Mesothelial cell of epicardium (in vitro differentiated cells): ENCODE measurements around the gene PIWIL4. TPM values are rescaled to one million over a fixed set of nuclear protein-coding genes. Genes with fewer than 3 reads are reported as not detected.

Experiments used
- DNase-seq, 2 experiments: peaks; one replicate each; pipeline ENCODE4 v3.0.0; 2021; ENCODE audit warnings: low spot score in 2 of 2; ENCODE audit not compliant: unreplicated experiment in 2 of 2
- H3K27ac Mint-ChIP-seq: 2 replicates; pipeline ENCODE4 v1.8.0; 2021; ENCODE audit warnings: mixed read lengths
- H3K27me3 Mint-ChIP-seq: 2 replicates; pipeline ENCODE4 v1.8.0; 2021; ENCODE audit warnings: low read depth, mixed read lengths
- H3K36me3 Mint-ChIP-seq: 2 replicates; pipeline ENCODE4 v1.8.0; 2021; ENCODE audit warnings: mixed read lengths
- H3K4me1 Mint-ChIP-seq: 2 replicates; pipeline ENCODE4 v1.8.0; 2021; ENCODE audit warnings: mixed read lengths
- H3K4me3 Mint-ChIP-seq: 2 replicates; pipeline ENCODE4 v1.8.0; 2021; ENCODE audit warnings: mild to moderate bottlenecking, moderate library complexity, mixed read lengths
- H3K9me3 Mint-ChIP-seq: 2 replicates; pipeline ENCODE4 v1.8.0; 2021; ENCODE audit warnings: mixed read lengths
- total RNA-seq: library from RNA; stranded (reverse); gene quantifications from 3 replicates; pipeline ENCODE4 v1.2.1, GENCODE V29; 2021
- TF ChIP-seq, protein P1 (sequence below): fragments of 200-600 bp; sonication (generic); IDR thresholded peaks from one replicate; pipeline ENCODE4 v1.5.0; 2021; ENCODE audit warnings: antibody characterized with exemption; ENCODE audit not compliant: unreplicated experiment

PIWIL4 gene
- total RNA-seq, 1 donor from 2014 or later, result 4.9 TPM

DNA sequence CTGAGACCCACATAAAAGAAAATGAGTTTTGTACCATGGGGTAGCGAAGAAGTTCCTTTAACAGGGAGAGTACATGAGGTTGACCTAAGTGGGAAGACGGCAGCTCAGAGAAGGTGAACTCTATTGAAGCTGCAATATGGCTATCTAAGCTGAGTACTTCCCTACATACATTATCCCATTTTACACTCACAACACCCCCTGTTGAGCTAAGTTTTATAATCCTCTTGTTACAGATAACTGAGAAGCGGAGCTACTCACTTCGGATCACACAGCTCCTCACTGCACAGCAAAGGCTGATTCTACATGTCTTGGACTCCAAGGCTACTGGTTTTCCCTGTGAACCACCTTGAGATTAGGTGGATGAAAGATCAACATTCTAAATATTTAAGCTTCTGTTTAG, 8.2 kb upstream of the PIWIL4 start:
- TF ChIP-seq, protein P1, sequence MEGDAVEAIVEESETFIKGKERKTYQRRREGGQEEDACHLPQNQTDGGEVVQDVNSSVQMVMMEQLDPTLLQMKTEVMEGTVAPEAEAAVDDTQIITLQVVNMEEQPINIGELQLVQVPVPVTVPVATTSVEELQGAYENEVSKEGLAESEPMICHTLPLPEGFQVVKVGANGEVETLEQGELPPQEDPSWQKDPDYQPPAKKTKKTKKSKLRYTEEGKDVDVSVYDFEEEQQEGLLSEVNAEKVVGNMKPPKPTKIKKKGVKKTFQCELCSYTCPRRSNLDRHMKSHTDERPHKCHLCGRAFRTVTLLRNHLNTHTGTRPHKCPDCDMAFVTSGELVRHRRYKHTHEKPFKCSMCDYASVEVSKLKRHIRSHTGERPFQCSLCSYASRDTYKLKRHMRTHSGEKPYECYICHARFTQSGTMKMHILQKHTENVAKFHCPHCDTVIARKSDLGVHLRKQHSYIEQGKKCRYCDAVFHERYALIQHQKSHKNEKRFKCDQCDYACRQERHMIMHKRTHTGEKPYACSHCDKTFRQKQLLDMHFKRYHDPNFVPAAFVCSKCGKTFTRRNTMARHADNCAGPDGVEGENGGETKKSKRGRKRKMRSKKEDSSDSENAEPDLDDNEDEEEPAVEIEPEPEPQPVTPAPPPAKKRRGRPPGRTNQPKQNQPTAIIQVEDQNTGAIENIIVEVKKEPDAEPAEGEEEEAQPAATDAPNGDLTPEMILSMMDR, result no peak
- peaks cover 26% of the 10 kb centered on the region for H3K4me1 Mint-ChIP-seq
- no peak overlapping the region for H3K27ac Mint-ChIP-seq
- no peak for DNase-seq
- no peaks in the 10 kb centered on the region for H3K27me3 Mint-ChIP-seq
- H3K9me3 Mint-ChIP-seq, result no peaks in the 10 kb centered on the region
- no peaks in the 10 kb centered on the region for H3K36me3 Mint-ChIP-seq
- no peak overlapping the region for H3K4me3 Mint-ChIP-seq

DNA sequence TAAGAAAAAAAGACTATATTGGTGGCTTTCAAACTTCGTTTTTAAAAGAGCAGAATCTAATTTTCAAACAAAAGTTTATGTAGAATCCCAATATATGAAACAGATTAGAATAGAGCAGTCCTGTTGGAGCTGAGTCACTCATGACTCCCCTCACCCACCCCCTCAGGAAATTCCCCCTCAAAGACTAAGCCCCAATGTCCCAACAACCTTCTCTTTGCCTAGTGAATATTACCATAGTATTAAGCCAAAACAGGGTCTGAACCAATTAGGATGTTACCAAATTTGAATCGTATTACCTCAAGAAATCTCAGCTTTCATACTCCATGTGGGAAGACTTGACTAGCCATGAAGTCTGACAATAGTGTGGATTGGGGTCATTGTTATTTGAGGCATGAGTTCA, 7.8 kb upstream of the PIWIL4 start:
- H3K36me3 Mint-ChIP-seq, result no peaks in the 10 kb centered on the region
- no peaks in the 10 kb centered on the region for H3K9me3 Mint-ChIP-seq

DNA sequence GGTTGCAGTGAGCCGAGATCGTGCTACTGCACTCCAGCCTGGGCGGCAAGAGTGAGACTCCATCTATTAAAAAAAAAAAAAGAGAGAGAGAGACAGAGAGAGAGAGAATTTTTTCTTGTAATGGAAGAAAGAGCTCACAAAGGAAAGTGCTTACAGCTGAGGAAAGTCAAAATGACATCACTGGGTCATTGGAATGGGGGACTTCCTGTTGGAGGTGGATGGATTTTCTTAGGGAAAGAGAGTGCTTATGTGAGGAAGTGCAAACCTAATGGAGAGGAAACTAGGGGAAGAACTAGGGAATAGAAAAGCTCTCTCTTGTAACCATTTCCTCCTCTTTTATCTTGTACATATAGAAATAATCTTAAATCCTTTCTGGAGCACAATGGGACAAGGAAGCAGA, 6.3 kb upstream of the PIWIL4 start:
- Mint-ChIP-seq H3K4me3 (no peak overlapping the region), H3K27ac (no peak overlapping the region), H3K9me3 (no peaks in the 10 kb centered on the region), H3K4me1 (peaks cover 24% of the 10 kb centered on the region), H3K27me3 (no peaks in the 10 kb centered on the region), H3K36me3 (no peaks in the 10 kb centered on the region)
- TF ChIP-seq, protein P1, result no peak
- no peak for DNase-seq

More for the DNA sequence above, 7.8 kb upstream of the PIWIL4 start:
- no peak overlapping the region for H3K27ac Mint-ChIP-seq
- no peak for DNase-seq
- TF ChIP-seq, protein P1, result no peak
- H3K4me1 Mint-ChIP-seq, result peaks cover 27% of the 10 kb centered on the region
- H3K4me3 Mint-ChIP-seq, result no peak overlapping the region
- no peaks in the 10 kb centered on the region for H3K27me3 Mint-ChIP-seq

DNA sequence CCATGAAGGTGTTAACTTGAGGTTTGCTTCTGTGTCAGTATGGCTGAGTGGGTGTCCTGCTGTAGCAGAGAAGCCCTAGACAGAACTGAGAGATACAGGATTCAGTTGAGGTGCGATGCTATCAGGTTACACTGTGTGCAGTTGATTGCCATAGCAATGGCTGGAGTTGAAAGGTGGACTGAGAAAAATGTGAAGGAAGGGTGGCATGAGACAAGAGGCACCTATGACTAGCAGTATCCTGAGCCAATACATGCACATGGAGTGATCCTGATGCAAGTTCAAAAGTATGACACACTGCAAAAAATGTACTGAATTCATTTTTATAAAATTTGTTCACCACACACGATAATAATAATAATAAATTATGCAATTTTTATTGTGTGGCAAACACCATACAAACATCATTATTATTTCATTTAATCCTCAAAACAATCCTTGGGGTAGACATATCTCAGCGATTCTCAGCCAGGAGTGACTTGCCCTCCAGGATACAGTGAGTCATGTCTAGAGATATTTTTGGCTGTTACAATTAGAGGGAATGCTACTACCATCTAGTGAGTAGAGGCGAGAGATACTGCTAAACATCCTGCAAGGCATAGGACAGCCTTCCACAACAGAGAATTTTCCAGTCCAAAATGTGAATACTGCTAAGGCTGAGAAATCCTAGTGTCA, 3.9 kb upstream of the PIWIL4 start:
- Mint-ChIP-seq H3K4me1 (peaks cover 8% of the 10 kb centered on the region), H3K4me3 (no peak overlapping the region), H3K27ac (peak overlapping the region; percentile 3), H3K9me3 (no peaks in the 10 kb centered on the region), H3K27me3 (no peaks in the 10 kb centered on the region), H3K36me3 (no peaks in the 10 kb centered on the region)
- TF ChIP-seq, protein P1, result no peak
- DNase-seq, result no peak

DNA sequence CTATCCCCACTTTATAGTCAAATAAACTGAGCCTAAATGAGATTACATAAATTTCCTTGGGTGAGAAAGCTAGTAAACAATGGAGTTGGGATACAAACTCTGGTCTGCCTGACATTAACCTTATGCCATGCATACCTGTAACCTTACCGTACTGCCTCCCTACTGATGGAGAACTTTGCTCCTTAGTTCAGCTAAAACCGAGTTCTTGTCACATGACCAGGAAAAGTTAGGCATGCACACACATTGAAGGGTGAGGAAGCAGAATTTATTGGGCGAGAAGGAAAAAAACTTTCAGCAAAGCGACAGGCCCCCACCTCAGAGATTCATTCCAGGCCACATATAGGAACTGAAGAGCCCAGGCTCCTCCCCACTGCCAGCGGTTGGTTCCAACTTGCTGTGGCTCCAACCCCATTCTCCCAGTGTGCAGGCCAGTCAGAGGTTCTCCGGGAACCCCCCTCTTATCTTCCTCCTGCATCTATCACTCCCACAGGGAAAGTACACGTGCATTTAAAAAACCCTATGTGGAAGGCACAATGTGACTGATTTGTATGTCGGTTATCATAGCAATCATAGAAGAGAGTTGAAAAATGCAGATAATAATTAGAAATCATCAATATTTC, 3.2 kb upstream of the PIWIL4 start:
- H3K36me3 Mint-ChIP-seq, result no peaks in the 10 kb centered on the region
- peaks cover 8% of the 10 kb centered on the region for H3K4me1 Mint-ChIP-seq
- H3K9me3 Mint-ChIP-seq, result no peaks in the 10 kb centered on the region
- H3K4me3 Mint-ChIP-seq, result no peak overlapping the region
- no peaks in the 10 kb centered on the region for H3K27me3 Mint-ChIP-seq
- DNase-seq, result no peak
- TF ChIP-seq, protein P1, result no peak
- H3K27ac Mint-ChIP-seq, result peak overlapping the region; percentile 23
